ENCODE data around the gene CALB2.

GRCh38 chr16:71426880-71427615 is 68.5 kb downstream of the CALB2 start:
- TF ChIP-seq CTCF (IDR thresholded peaks at IDR 0.05) (no peak), POLR2A (IDR thresholded peaks at IDR 0.05) (no peak)

Data from body of pancreas (tissue), 4 donors.